ENCODE data around the gene FBXO31.
A peak's percentile ranks its signal among the peaks of the same experiment; 100 is the strongest.
"Not testable (repeated sequence)": the region's sequence is repeated elsewhere in the genome, so short reads cannot be mapped to it uniquely, and the experiment has no call there.

The FBXO31 gene

GRCh38 chr16:87387942-87388817 lies 4.6 kb upstream of the FBXO31 start:
- peak; percentile 68 to 83 for DNase-seq (ENCODE audit: low read depth in 2 of 2)

GRCh38 chr16:87384875-87385167 lies 1.2 kb upstream of the FBXO31 start:
- not testable (repeated sequence) for DNase-seq (ENCODE audit: low read depth in 2 of 2)

GRCh38 chr16:87384162-87384874 lies 742 bp upstream of the FBXO31 start:
- DNase-seq (ENCODE audit: low read depth in 2 of 2), result no peak

- no peak for DNase-seq (ENCODE audit: low read depth in 2 of 2)
These were observed 1.4 kb downstream of the FBXO31 start for GRCh38 chr16:87382023-87382785.

GRCh38 chr16:87380881-87381280 lies 2.7 kb downstream of the FBXO31 start:
- no peak for DNase-seq (ENCODE audit: low read depth in 2 of 2)

GRCh38 chr16:87380403-87380802 lies 3.2 kb downstream of the FBXO31 start:
- no peak for DNase-seq (ENCODE audit: low read depth in 2 of 2)

GRCh38 chr16:87379312-87379752 lies 4.2 kb downstream of the FBXO31 start:
- DNase-seq (ENCODE audit: low read depth in 2 of 2), result not testable (repeated sequence)

- no peak for DNase-seq (ENCODE audit: low read depth in 2 of 2)
These were observed 6.9 kb downstream of the FBXO31 start for GRCh38 chr16:87376660-87377059.

- no peak for DNase-seq (ENCODE audit: low read depth in 2 of 2)
These were observed 8.0 kb downstream of the FBXO31 start for GRCh38 chr16:87375426-87376135.

- DNase-seq (ENCODE audit: low read depth in 2 of 2), result no peak
These were observed 9.3 kb downstream of the FBXO31 start for GRCh38 chr16:87374313-87374712.

- no peak for DNase-seq (ENCODE audit: low read depth in 2 of 2)
These were observed 11.3 kb downstream of the FBXO31 start for GRCh38 chr16:87372305-87372704.

GRCh38 chr16:87371261-87371866 lies 12.2 kb downstream of the FBXO31 start:
- no peak for DNase-seq (ENCODE audit: low read depth in 2 of 2)

GRCh38 chr16:87369796-87370719 lies 13.5 kb downstream of the FBXO31 start:
- DNase-seq (ENCODE audit: low read depth in 2 of 2), result no peak

- DNase-seq (ENCODE audit: low read depth in 2 of 2), result no peak
These were observed 14.3 kb downstream of the FBXO31 start for GRCh38 chr16:87369117-87369765.

- no peak for DNase-seq (ENCODE audit: low read depth in 2 of 2)
These were observed 15.4 kb downstream of the FBXO31 start for GRCh38 chr16:87368029-87368770.

GRCh38 chr16:87367529-87367928 lies 16.0 kb downstream of the FBXO31 start:
- no peak for DNase-seq (ENCODE audit: low read depth in 2 of 2)

- DNase-seq (ENCODE audit: low read depth in 2 of 2), result no peak
These were observed 16.6 kb downstream of the FBXO31 start for GRCh38 chr16:87366930-87367329.

GRCh38 chr16:87366288-87366687 lies 17.3 kb downstream of the FBXO31 start:
- no peak for DNase-seq (ENCODE audit: low read depth in 2 of 2)
